Neural cell (in vitro differentiated cells): ENCODE measurements around the gene HECW1.

Experiments
- CTCF ChIP-seq: fragments of 450-650 bp; IDR thresholded peaks from 2 replicates; pipeline ENCODE4 v1.5.1; 2014; ENCODE audit warnings: antibody characterized with exemption, mild to moderate bottlenecking, moderate library complexity; ENCODE audit not compliant: poor library complexity, severe bottlenecking
- EP300 ChIP-seq: fragments of 450-650 bp; conservative IDR thresholded peaks from 2 replicates; pipeline ENCODE4 v1.6.1; 2014; ENCODE audit warnings: antibody characterized with exemption, mild to moderate bottlenecking, moderate library complexity; ENCODE audit not compliant: poor library complexity, severe bottlenecking
- EZH2 ChIP-seq: fragments of 200-600, 300-800 bp; shearing (Covaris generic), sonication (generic); IDR thresholded peaks from 2 replicates; pipeline ENCODE4 v1.6.1; 2014; ENCODE audit warnings: antibody characterized with exemption, low read length, borderline replicate concordance, mild to moderate bottlenecking; ENCODE audit not compliant: insufficient read depth, poor library complexity, severe bottlenecking
- RAD21 ChIP-seq: fragments of 450-650 bp; conservative IDR thresholded peaks from 2 replicates; pipeline ENCODE4 v1.6.1; 2014; ENCODE audit warnings: antibody characterized with exemption, mild to moderate bottlenecking, moderate library complexity
- SMC3 ChIP-seq: fragments of 450-650 bp; conservative IDR thresholded peaks from 2 replicates; pipeline ENCODE4 v1.6.1; 2014; ENCODE audit warnings: antibody characterized with exemption, mild to moderate bottlenecking, moderate library complexity; ENCODE audit not compliant: poor library complexity

- TF ChIP-seq CTCF (no peak), RAD21 (no peak), EP300 (no peak), EZH2 (no peak), SMC3 (no peak)
Observed at GRCh38 chr7:43314379-43315158, 202.1 kb downstream of the HECW1 start.
